C4-2B (cell line): ENCODE measurements around the gene NDUFB1.
A peak's percentile ranks its signal among the peaks of the same experiment; 100 is the strongest.

ENCODE experiments used
- H3K27ac ChIP-seq: fragments of 450-650 bp; 2 replicates; pipeline ENCODE4 v1.5.1; 2017
- ZFX ChIP-seq: fragments of 450-650 bp; IDR thresholded peaks from 2 replicates; pipeline ENCODE4 v1.6.1; 2017
- TF ChIP-seq, protein P1 (sequence below): fragments of 450-650 bp; conservative IDR thresholded peaks from 2 replicates; pipeline ENCODE4 v1.5.1; 2017; ENCODE audit warnings: mild to moderate bottlenecking

The NDUFB1 gene

DNA sequence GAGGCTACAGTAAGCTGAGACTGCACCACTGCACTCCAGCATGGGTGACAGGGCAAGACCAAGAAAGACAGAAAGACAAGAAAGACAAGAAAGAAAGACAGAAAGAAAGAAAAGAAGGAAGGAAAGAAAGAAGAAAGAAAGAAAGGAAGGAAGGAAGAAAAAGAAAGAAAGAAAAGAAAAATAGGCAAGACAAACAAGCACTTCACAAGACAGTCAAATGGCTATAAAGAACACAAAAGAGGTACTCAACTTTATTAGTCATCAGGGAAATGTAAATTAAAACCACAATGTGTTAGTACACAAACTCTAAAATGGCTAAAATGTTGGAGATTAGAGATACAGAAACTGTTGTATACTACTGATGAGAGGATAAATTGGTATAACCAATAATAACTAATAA, 21.7 kb downstream of the NDUFB1 start:
- H3K27ac ChIP-seq, result no peak overlapping the region
- TF ChIP-seq, protein P1, sequence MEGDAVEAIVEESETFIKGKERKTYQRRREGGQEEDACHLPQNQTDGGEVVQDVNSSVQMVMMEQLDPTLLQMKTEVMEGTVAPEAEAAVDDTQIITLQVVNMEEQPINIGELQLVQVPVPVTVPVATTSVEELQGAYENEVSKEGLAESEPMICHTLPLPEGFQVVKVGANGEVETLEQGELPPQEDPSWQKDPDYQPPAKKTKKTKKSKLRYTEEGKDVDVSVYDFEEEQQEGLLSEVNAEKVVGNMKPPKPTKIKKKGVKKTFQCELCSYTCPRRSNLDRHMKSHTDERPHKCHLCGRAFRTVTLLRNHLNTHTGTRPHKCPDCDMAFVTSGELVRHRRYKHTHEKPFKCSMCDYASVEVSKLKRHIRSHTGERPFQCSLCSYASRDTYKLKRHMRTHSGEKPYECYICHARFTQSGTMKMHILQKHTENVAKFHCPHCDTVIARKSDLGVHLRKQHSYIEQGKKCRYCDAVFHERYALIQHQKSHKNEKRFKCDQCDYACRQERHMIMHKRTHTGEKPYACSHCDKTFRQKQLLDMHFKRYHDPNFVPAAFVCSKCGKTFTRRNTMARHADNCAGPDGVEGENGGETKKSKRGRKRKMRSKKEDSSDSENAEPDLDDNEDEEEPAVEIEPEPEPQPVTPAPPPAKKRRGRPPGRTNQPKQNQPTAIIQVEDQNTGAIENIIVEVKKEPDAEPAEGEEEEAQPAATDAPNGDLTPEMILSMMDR, result no peak
- TF ChIP-seq ZFX, result no peak

DNA sequence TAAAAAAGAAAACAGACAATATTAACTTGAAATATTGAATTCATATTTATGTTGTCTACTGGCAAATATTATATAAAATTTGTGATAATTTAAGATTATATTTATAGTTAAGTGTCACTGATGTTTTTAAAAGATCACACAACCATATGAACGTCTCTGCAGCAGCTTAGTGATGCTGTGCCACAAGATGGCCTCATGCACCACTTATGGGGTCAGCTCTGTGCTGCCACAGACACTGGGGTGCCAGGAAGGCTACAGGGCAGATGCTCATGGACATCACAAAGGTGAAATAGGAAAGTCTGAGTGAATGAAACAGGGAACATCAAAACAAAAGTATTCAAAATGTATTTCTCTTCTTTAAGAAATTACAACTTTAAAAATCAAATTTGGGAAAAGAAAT, 28.2 kb downstream of the NDUFB1 start:
- H3K27ac ChIP-seq, result no peak overlapping the region
- TF ChIP-seq, protein P1, result peak; percentile 11; the same call in 1 of the 2 replicates
- no peak for TF ChIP-seq ZFX

DNA sequence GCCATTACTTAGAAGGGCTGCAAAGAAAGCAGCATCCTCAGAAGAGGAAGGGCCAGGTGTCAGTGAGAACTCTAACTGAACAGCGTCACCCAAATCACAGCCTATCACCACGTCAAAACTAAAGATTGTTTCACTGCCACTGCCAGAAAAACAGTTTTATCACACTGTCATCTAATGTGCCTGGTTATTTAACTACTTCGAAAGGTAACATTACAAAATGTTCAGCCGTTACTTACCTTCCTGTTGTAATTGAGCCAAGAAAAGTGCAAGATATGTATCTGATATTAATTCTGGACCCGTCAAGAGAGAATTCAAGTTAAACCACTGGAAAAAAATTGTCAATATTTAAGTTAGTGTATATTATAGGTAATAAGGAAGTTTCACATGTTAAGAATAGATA, 33.0 kb downstream of the NDUFB1 start:
- peak overlapping the region; percentile 76 for H3K27ac ChIP-seq
- TF ChIP-seq, protein P1, result no peak
- no peak for TF ChIP-seq ZFX

DNA sequence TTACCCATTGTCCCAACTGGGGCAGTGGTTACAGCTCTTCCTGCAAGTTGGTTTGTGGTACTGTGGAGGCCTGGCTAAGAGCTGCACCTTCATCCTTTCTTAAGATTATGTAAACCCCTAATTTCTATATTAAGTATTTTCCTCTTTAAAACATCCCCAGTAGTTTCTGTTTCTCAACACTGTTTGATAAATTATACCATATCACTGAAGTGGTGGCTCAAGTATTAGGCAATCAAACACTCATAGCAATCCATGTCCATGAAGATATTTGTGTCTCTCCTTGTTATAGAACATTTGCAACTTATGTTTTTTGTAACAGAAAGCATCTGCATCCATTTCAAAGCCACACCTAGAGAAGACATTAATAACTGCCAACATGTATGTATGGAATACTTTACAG, 47.0 kb downstream of the NDUFB1 start:
- no peak overlapping the region for H3K27ac ChIP-seq
- TF ChIP-seq ZFX, result no peak
- TF ChIP-seq, protein P1, result no peak
